Dermis blood vessel endothelial cell (primary cell): ENCODE data around the gene SERPINB6. TPM values are rescaled to one million over a fixed set of nuclear protein-coding genes. Genes with fewer than 3 reads are reported as not detected.
"Not testable (repeated sequence)": the region's sequence is repeated elsewhere in the genome, so short reads cannot be mapped to it uniquely, and the experiment has no call there.

Experiments used
- DNase-seq: peaks from one replicate; pipeline ENCODE4 v3.0.0; 2010
- total RNA-seq: library from RNA; depleted of rRNA; stranded (reverse); fragments of >200 nt; gene quantifications from 2 replicates; pipeline ENCODE4 v1.2.3, GENCODE V29; 2014

Gene SERPINB6
- total RNA-seq, 1 donor from 2014 or later: 135 TPM

DNA sequence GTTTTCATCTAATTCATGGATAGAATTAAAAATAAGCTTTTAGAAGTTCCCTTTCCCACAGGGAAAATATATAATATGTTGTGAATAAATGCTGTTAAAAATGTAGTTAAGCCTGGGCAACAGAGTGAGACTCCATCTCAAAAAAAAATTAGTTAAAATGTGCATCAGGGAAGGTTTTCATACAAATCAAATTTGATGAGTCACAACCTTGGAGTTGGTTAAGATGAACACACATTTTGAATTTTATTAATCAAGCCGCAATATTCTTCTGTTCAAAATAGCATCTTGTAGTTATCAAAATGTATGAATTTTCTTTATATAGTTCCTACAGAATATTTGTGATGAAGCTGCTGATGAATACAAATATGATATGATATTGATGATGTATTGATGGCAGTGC lies 37.3 kb downstream of the SERPINB6 start:
- no peak for DNase-seq

GRCh38 chr6:2932911-2933310 lies 38.5 kb downstream of the SERPINB6 start:
- not testable (repeated sequence) for DNase-seq

- DNase-seq: peak; percentile 92
Observed at GRCh38 chr6:2931970-2932748, 39.2 kb downstream of the SERPINB6 start.

DNA sequence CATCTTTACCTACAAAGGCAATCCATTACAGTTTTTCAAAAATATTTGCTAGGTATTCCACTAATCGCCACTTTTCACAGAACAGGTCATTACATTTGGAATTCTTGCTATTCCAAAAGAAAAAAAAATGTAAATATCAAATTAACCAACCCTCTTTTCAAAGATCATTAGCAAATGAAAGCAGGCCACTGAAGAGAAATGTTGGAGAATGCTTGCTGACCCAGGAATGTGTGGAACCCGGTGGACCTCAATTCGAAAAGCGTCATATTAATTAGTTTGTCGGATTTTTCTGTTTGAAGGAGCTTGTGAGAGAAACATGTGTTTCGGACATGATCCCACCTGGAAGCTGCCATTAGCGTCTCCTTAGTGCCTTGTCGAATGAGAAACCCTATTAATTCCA lies 40.3 kb downstream of the SERPINB6 start:
- no peak for DNase-seq

- DNase-seq: not testable (repeated sequence)
Observed at GRCh38 chr6:2927931-2928330, 43.4 kb downstream of the SERPINB6 start.

- DNase-seq: not testable (repeated sequence)
Observed at GRCh38 chr6:2925842-2926747, 45.3 kb downstream of the SERPINB6 start.

DNA sequence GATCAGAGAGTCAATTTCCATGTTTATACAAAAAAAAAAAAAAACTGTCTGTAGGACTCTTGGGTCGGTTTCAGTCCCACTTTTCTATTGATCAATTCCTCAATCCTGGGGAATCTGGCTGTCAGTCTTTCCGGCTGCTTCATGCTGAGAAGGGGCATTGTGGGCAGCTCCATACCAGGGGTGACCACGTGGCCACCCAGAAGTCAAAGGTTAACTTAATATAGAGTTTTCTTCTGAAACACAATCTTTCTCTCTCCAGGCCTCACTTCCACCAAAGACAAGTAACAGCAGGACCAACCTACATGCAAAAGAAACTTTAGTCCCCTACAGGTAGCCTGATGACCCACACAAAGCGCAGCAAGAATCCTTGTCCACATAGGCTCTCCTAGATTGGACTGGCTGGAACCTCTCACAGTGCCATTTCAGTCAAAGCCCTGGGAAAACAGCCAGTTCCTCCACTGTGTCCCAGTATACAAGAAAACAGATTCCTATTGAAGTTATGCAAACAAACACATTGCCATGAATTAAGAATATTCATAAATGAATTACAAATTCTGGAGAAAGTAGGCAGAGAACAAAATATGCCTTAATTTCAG lies 49.7 kb downstream of the SERPINB6 start:
- no peak for DNase-seq

GRCh38 chr6:2920671-2921112 lies 50.7 kb downstream of the SERPINB6 start:
- DNase-seq: no peak

DNA sequence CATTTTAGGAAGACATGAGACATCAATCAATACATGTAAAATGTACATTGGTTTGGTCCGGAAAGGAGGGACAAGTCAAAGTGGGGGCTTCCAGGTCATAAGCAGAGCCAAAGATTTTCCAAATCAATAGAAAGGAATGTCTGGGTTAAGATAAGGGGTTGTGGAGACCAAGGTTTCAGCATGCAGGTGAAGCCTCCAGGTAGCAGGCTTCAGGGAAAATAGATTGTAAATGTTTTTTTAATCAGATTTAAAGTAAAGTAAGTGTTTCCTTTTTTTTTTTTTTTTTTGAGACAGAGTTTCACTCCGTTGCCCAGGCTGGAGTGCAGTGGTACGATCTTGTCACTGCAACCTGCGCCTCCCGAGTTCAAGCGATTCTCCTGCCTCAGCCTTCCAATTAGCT lies 51.5 kb downstream of the SERPINB6 start:
- DNase-seq: no peak

GRCh38 chr6:2919401-2919800 lies 52.0 kb downstream of the SERPINB6 start:
- no peak for DNase-seq

DNA sequence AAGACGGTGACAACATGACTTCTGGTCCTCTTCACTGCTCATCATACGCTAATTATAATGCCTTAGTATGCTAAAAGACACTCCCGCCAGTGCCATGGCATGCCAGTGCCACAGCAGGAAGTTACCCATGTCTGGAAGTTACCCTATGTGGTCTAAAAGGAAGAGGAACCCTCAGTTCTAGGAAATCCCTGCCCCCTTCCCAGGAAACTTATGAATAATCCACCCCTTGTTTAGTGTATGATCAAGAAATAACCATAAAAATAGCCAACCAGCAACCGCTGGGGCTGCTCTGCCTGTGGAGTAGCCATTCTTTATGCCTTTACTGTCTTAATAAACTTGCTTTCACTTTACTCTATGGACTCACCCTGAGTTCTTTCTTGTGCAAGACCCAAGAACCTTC lies 52.4 kb downstream of the SERPINB6 start:
- DNase-seq: no peak

DNA sequence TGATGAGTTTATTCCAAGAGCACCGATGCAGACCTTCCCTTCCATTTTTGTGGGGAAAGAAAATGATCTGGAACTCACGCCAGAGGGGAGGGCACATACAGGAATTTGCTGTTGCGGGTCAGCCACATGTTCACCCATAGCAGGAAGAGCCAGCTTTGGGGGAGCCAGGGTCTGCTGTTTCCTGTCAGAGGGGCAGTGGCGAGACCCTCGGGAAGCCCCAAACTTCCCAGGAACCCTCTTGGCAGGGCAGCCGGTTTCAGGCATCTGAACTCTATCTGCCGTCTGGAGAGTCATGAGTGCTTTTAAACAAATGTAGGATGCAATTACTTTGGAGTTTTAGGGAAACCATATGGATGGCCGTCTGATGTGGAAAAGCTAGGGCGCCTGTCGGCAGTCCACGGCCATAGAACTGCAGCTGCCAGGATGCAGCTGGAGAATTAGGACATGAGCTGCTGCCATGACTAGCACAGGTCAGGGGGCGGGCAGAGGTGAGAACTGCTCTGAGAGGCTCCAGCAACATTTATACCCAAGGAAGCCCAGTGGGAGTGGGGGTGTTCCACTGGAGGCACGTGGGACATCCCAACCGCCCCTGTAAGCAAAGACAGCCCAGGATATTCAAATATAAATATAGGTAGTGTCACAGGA lies 53.4 kb downstream of the SERPINB6 start:
- peak; percentile 51 for DNase-seq

- DNase-seq: no peak
Observed at GRCh38 chr6:2917065-2917464, 54.3 kb downstream of the SERPINB6 start.

GRCh38 chr6:2916158-2916925 lies 55.0 kb downstream of the SERPINB6 start:
- no peak for DNase-seq

DNA sequence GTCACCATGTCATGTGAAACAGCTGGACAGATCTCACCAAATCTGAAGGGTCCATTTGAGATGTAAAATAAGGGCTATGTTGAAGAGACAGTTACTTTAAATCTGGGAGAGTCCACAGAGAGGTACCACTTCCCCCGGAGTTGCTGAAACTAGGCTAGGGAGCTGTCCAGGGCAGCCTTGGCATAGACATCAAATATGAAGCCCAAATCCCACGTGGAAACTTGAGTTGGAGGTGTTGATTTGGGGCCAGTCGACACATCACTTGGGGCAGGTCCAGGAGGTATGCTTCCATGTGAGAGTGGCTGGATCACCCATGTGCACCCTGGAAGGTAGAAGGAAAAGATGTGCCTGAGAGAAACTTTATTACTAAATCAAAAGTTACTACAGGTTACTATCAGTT lies 56.2 kb downstream of the SERPINB6 start:
- DNase-seq: no peak

GRCh38 chr6:2914318-2914660 lies 57.1 kb downstream of the SERPINB6 start:
- DNase-seq: no peak

DNA sequence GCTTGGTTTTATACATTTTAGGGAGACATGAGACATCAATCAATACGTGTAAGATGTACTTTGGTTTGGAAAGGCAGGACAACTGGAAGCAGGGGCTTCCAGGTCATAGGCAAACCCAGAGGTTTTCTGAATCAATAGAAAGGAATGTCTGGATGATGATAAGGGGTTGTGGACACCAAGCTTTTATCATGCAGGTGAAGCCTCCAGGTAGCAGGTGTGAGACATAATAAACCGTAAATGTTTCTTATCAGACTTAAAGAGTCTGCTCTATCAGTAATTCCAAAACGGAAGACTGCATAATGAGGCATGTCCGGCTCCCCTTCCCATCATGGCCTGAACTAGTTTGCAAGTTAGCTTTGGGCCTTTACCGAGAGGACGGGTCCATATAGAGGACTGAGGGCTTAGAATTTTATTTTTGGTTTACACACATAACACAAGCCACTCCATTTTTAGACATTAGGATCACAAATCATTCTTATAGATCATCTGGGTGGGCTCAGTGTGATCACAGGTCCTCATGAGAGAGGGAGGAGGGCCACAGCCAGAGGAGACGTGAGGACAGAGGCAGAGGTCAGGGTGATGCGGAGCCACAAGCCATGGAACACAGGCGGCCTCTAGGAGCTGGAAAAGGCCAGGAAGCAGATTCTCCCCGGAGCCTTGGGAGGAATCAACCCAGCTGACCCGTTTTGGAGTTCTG lies 57.6 kb downstream of the SERPINB6 start:
- no peak for DNase-seq

- DNase-seq: no peak
Observed at GRCh38 chr6:2911171-2911570, 60.2 kb downstream of the SERPINB6 start.

- no peak for DNase-seq
Observed at GRCh38 chr6:2909718-2910117, 61.6 kb downstream of the SERPINB6 start.

- not testable (repeated sequence) for DNase-seq
Observed at GRCh38 chr6:2909051-2909606, 62.2 kb downstream of the SERPINB6 start.

- not testable (repeated sequence) for DNase-seq
Observed at GRCh38 chr6:2908516-2908915, 62.9 kb downstream of the SERPINB6 start.
